ENCODE data around the gene ASCL2. TPM values are rescaled to one million over a fixed set of nuclear protein-coding genes. Genes with fewer than 3 reads are reported as not detected.

ASCL2 gene
- total RNA-seq, 3 donors from 2014 or later (not counting 1 experiment from before 2014, with no cell fraction given) = 10.8 to 16.8 (median 16.0) TPM

GRCh38 chr11:2256951-2257700, 13.3 kb downstream of the ASCL2 start:
- no peaks in the 10 kb centered on the region for H3K27me3 Mint-ChIP-seq (ENCODE audit: low read depth in 2 of 2)
- Histone ChIP-seq H3K36me3 (ENCODE audit: control insufficient read depth, insufficient read depth, low read length) (no peaks in the 10 kb centered on the region), H3K4me1 (ENCODE audit: control insufficient read depth, insufficient read depth, low read length) (no peaks in the 10 kb centered on the region), H3K4me3 (ENCODE audit: low read length) (no peak overlapping the region), H3K9me3 (ENCODE audit: control insufficient read depth, insufficient read depth, low read length) (no peaks in the 10 kb centered on the region), H3K27ac (ENCODE audit: low read length) (no peak overlapping the region), H3K27me3 (ENCODE audit: control insufficient read depth, insufficient read depth, low read length) (no peaks in the 10 kb centered on the region)
- H3K9me3 Mint-ChIP-seq = no peaks in the 10 kb centered on the region
- intact Hi-C loops (cut with micrococcal nuclease) = no loop called here
- 94% methylated on average over 31 of the region's 31 CpGs for WGBS (ENCODE audit: insufficient coverage)
- ATAC-seq = no peak
- H3K36me3 Mint-ChIP-seq = no peaks in the 10 kb centered on the region
- no peak overlapping the region for H3K4me3 Mint-ChIP-seq
- TF ChIP-seq, protein P1, sequence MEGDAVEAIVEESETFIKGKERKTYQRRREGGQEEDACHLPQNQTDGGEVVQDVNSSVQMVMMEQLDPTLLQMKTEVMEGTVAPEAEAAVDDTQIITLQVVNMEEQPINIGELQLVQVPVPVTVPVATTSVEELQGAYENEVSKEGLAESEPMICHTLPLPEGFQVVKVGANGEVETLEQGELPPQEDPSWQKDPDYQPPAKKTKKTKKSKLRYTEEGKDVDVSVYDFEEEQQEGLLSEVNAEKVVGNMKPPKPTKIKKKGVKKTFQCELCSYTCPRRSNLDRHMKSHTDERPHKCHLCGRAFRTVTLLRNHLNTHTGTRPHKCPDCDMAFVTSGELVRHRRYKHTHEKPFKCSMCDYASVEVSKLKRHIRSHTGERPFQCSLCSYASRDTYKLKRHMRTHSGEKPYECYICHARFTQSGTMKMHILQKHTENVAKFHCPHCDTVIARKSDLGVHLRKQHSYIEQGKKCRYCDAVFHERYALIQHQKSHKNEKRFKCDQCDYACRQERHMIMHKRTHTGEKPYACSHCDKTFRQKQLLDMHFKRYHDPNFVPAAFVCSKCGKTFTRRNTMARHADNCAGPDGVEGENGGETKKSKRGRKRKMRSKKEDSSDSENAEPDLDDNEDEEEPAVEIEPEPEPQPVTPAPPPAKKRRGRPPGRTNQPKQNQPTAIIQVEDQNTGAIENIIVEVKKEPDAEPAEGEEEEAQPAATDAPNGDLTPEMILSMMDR (IDR thresholded peaks at IDR 0.05) = no peak
- DNase-seq = no peak
- no peaks in the 10 kb centered on the region for H3K4me1 Mint-ChIP-seq
- no peak overlapping the region for H3K27ac Mint-ChIP-seq

- Histone ChIP-seq H3K27me3 (ENCODE audit: control insufficient read depth, insufficient read depth, low read length) (no peaks in the 10 kb centered on the region), H3K27ac (ENCODE audit: low read length) (no peak overlapping the region), H3K4me1 (ENCODE audit: control insufficient read depth, insufficient read depth, low read length) (no peaks in the 10 kb centered on the region), H3K4me3 (ENCODE audit: low read length) (no peak overlapping the region), H3K36me3 (ENCODE audit: control insufficient read depth, insufficient read depth, low read length) (no peaks in the 10 kb centered on the region), H3K9me3 (ENCODE audit: control insufficient read depth, insufficient read depth, low read length) (no peaks in the 10 kb centered on the region)
- TF ChIP-seq, protein P1 (IDR thresholded peaks at IDR 0.05) = no peak
- Mint-ChIP-seq H3K4me1 (no peaks in the 10 kb centered on the region), H3K27ac (no peak overlapping the region), H3K27me3 (ENCODE audit: low read depth in 2 of 2) (no peaks in the 10 kb centered on the region), H3K4me3 (no peak overlapping the region), H3K36me3 (no peaks in the 10 kb centered on the region), H3K9me3 (no peaks in the 10 kb centered on the region)
- no peak for DNase-seq
- no peak for ATAC-seq
- WGBS (ENCODE audit: insufficient coverage) = 76% methylated on average over 14 of the region's 14 CpGs
- intact Hi-C loops (cut with micrococcal nuclease) = no loop called here
Observed at GRCh38 chr11:2256293-2256913, 14.0 kb downstream of the ASCL2 start.

- intact Hi-C loops (cut with micrococcal nuclease) = no loop called here
- Histone ChIP-seq H3K9me3 (ENCODE audit: control insufficient read depth, insufficient read depth, low read length) (no peaks in the 10 kb centered on the region), H3K36me3 (ENCODE audit: control insufficient read depth, insufficient read depth, low read length) (no peaks in the 10 kb centered on the region), H3K4me1 (ENCODE audit: control insufficient read depth, insufficient read depth, low read length) (no peaks in the 10 kb centered on the region), H3K4me3 (ENCODE audit: low read length) (no peak overlapping the region), H3K27me3 (ENCODE audit: control insufficient read depth, insufficient read depth, low read length) (no peaks in the 10 kb centered on the region), H3K27ac (ENCODE audit: low read length) (no peak overlapping the region)
- no peak overlapping the region for H3K27ac Mint-ChIP-seq
- no peaks in the 10 kb centered on the region for H3K4me1 Mint-ChIP-seq
- no peak overlapping the region for H3K4me3 Mint-ChIP-seq
- DNase-seq (no peak), ATAC-seq (no peak)
- no peaks in the 10 kb centered on the region for H3K9me3 Mint-ChIP-seq
- H3K36me3 Mint-ChIP-seq = no peaks in the 10 kb centered on the region
- TF ChIP-seq, protein P1 (IDR thresholded peaks at IDR 0.05) = no peak
- WGBS (ENCODE audit: insufficient coverage) = 93% methylated on average over 6 of the region's 6 CpGs
- peaks cover 0 to 6% of the 10 kb centered on the region in 2 donors for H3K27me3 Mint-ChIP-seq (ENCODE audit: low read depth in 2 of 2)
Observed at GRCh38 chr11:2252018-2252417, 18.4 kb downstream of the ASCL2 start.

Data from natural killer cell (primary cell).